Neural cell (in vitro differentiated cells): ENCODE measurements around the gene TPI1.

Experiments
- CTCF ChIP-seq: fragments of 450-650 bp; IDR thresholded peaks from 2 replicates; pipeline ENCODE4 v1.5.1; 2014; ENCODE audit warnings: antibody characterized with exemption, mild to moderate bottlenecking, moderate library complexity; ENCODE audit not compliant: poor library complexity, severe bottlenecking
- TAF1 ChIP-seq: IDR thresholded peaks from 2 replicates; pipeline ENCODE4 v1.6.1; 2012; ENCODE audit warnings: low read depth

DNA sequence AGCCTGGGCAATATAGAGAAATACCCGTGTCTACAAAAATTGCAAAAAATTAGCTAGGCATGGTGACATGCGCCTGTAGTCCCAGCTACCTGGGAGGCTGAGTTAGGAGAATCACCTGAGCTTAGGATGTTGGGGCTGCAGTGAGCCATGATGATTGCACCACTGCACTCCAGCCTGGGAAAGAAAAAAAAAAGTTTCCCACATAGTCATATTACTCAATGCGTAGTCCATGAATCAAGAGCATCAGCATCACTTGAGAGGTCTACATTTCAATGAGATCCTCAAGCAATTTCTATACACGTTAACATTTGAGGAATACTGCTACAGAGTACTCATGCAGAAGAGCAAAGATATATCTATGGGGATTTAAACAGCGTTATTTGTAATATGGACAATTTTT, 32.1 kb downstream of the TPI1 start:
- TF ChIP-seq TAF1 (no peak), CTCF (no peak)
